H9 (cell line): Measurements from ENCODE around the gene PLEKHG3. TPM values are rescaled to one million over a fixed set of nuclear protein-coding genes. Genes with fewer than 3 reads are reported as not detected.

Experiments
- DNase-seq: peaks from one replicate; pipeline ENCODE4 v3.0.0-alpha.2; 2017
- H2AFZ ChIP-seq: one replicate; pipeline ENCODE4 v1.6.1; 2013; ENCODE audit warnings: mild to moderate bottlenecking, low read length, control low read depth, moderate library complexity
- H2AK5ac ChIP-seq: 2 replicates; pipeline ENCODE4 v1.6.1; 2013; ENCODE audit warnings: low read length, control low read depth, mixed read lengths; ENCODE audit not compliant: insufficient read length
- H2BK120ac ChIP-seq: one replicate; pipeline ENCODE4 v1.6.1; 2013; ENCODE audit warnings: low read depth, mild to moderate bottlenecking, low read length, control low read depth, inconsistent platforms; ENCODE audit not compliant: poor library complexity, severe bottlenecking
- H2BK12ac ChIP-seq: 2 replicates; pipeline ENCODE4 v1.6.1; 2013; ENCODE audit warnings: low read length, control low read depth, mixed read lengths, low read depth; ENCODE audit not compliant: insufficient read length
- H2BK15ac ChIP-seq: 2 replicates; pipeline ENCODE4 v1.6.1; 2013; ENCODE audit warnings: low read depth, low read length, control low read depth
- H2BK20ac ChIP-seq: one replicate; pipeline ENCODE4 v1.6.1; 2013; ENCODE audit warnings: low read depth, mild to moderate bottlenecking, low read length, control low read depth, inconsistent platforms; ENCODE audit not compliant: poor library complexity, severe bottlenecking
- H2BK5ac ChIP-seq: 2 replicates; pipeline ENCODE4 v1.6.1; 2013; ENCODE audit warnings: low read length, control low read depth, mixed read lengths; ENCODE audit not compliant: insufficient read length
- H3K14ac ChIP-seq: 2 replicates; pipeline ENCODE4 v1.6.1; 2013; ENCODE audit warnings: low read length, control low read depth; ENCODE audit not compliant: insufficient read depth
- H3K18ac ChIP-seq: 2 replicates; pipeline ENCODE4 v1.6.1; 2013; ENCODE audit warnings: low read depth, mild to moderate bottlenecking, mixed read lengths, low read length, control low read depth; ENCODE audit not compliant: insufficient read length
- H3K23ac ChIP-seq: 2 replicates; pipeline ENCODE4 v1.6.1; 2013; ENCODE audit warnings: low read length, control low read depth, mixed read lengths, low read depth; ENCODE audit not compliant: insufficient read length
- H3K23me2 ChIP-seq: 2 replicates; pipeline ENCODE4 v1.6.1; 2013; ENCODE audit warnings: low read depth, mild to moderate bottlenecking, mixed read lengths, low read length, control low read depth; ENCODE audit not compliant: insufficient read length, poor library complexity, severe bottlenecking
- H3K27ac ChIP-seq: 2 replicates; pipeline ENCODE4 v1.5.1; 2013; ENCODE audit warnings: low read length, control low read depth, mixed read lengths, low read depth; ENCODE audit not compliant: insufficient read length
- H3K27me3 ChIP-seq: 2 replicates; pipeline ENCODE4 v1.6.1; 2013; ENCODE audit warnings: low read length, control low read depth, inconsistent platforms; ENCODE audit not compliant: insufficient read depth
- H3K4ac ChIP-seq: 2 replicates; pipeline ENCODE4 v1.6.1; 2013; ENCODE audit warnings: low read depth, mild to moderate bottlenecking, control low read depth, inconsistent platforms, low read length, moderate library complexity
- H3K4me1 ChIP-seq: 2 replicates; pipeline ENCODE4 v1.6.1; 2013; ENCODE audit warnings: low read length, control low read depth, inconsistent platforms; ENCODE audit not compliant: insufficient read depth
- H3K4me2 ChIP-seq: 2 replicates; pipeline ENCODE4 v1.6.1; 2013; ENCODE audit warnings: low read length, control low read depth, mixed read lengths; ENCODE audit not compliant: insufficient read length, insufficient read depth
- H3K56ac ChIP-seq: 2 replicates; pipeline ENCODE4 v1.6.1; 2013; ENCODE audit warnings: low read depth, mild to moderate bottlenecking, mixed read lengths, low read length, control low read depth; ENCODE audit not compliant: insufficient read length
- H3K79me1 ChIP-seq: 2 replicates; pipeline ENCODE4 v1.6.1; 2013; ENCODE audit warnings: low read depth, mild to moderate bottlenecking, moderate library complexity, low read length, control low read depth, inconsistent platforms; ENCODE audit not compliant: insufficient read depth, poor library complexity, severe bottlenecking
- H3K79me2 ChIP-seq: 2 replicates; pipeline ENCODE4 v1.6.1; 2013; ENCODE audit warnings: low read length, control low read depth, inconsistent platforms; ENCODE audit not compliant: insufficient read depth
- H3K9ac ChIP-seq: 2 replicates; pipeline ENCODE4 v1.6.1; 2013; ENCODE audit warnings: low read length, control low read depth, mixed read lengths; ENCODE audit not compliant: insufficient read length; ENCODE audit errors: extremely low read depth
- H3K9me3 ChIP-seq: one replicate; pipeline ENCODE4 v1.6.1; 2013; ENCODE audit warnings: low read depth, low read length, inconsistent platforms; ENCODE audit not compliant: control insufficient read depth
- H3T11ph ChIP-seq: one replicate; pipeline ENCODE4 v1.6.1; 2013; ENCODE audit warnings: mild to moderate bottlenecking, low read length, control low read depth, inconsistent platforms
- H4K20me1 ChIP-seq: one replicate; pipeline ENCODE4 v1.6.1; 2013; ENCODE audit not compliant: control insufficient read depth, insufficient read length, insufficient read depth
- H4K5ac ChIP-seq: 2 replicates; pipeline ENCODE4 v1.6.1; 2013; ENCODE audit warnings: low read depth, mild to moderate bottlenecking, mixed read lengths, low read length, control low read depth; ENCODE audit not compliant: insufficient read length
- H4K8ac ChIP-seq: replicated peaks from 2 replicates; pipeline ENCODE4 v1.6.1; 2013; ENCODE audit warnings: low read length, control low read depth, mixed read lengths, low read depth; ENCODE audit not compliant: insufficient read length
- H4K91ac ChIP-seq: 2 replicates; pipeline ENCODE4 v1.6.1; 2013; ENCODE audit warnings: low read depth, mild to moderate bottlenecking, moderate library complexity, mixed read lengths, low read length, control low read depth; ENCODE audit not compliant: insufficient read length
- H3K27ac Mint-ChIP-seq, 3 experiments: 2 replicates in 2 of 3; 3 replicates in 1 of 3; pipeline ENCODE4 v1.8.0; 2020 to 2021; ENCODE audit warnings: mixed read lengths in 3 of 3, mild to moderate bottlenecking in 1 of 3, moderate library complexity in 1 of 3
- H3K27me3 Mint-ChIP-seq: 2 replicates; pipeline ENCODE4 v1.8.0; 2021; ENCODE audit warnings: low read depth, mild to moderate bottlenecking, moderate library complexity, mixed read lengths
- H3K36me3 Mint-ChIP-seq, 3 experiments: 2 replicates in 2 of 3; 3 replicates in 1 of 3; pipeline ENCODE4 v1.8.0; 2020 to 2021; ENCODE audit warnings: low read depth in 3 of 3, mixed read lengths in 3 of 3; ENCODE audit not compliant: insufficient read depth in 1 of 3
- H3K4me1 Mint-ChIP-seq, 2 experiments: 2 replicates each; pipeline ENCODE4 v1.8.0; 2020; ENCODE audit warnings: mixed read lengths in 2 of 2
- H3K4me3 Mint-ChIP-seq, 2 experiments: 2 replicates in 1 of 2; 3 replicates in 1 of 2; pipeline ENCODE4 v1.8.0; 2020 to 2021; ENCODE audit warnings: mild to moderate bottlenecking in 2 of 2, mixed read lengths in 2 of 2, moderate library complexity in 1 of 2
- H3K9me3 Mint-ChIP-seq, 2 experiments: 2 replicates in 1 of 2; 3 replicates in 1 of 2; pipeline ENCODE4 v1.8.0; 2020; ENCODE audit warnings: mild to moderate bottlenecking in 2 of 2, mixed read lengths in 2 of 2, moderate library complexity in 1 of 2
- CTCF ChIP-seq: fragments of 200-600 bp; sonication (generic); conservative IDR thresholded peaks from 3 replicates; pipeline ENCODE4 v1.8.0; 2021; ENCODE audit warnings: antibody characterized with exemption, mild to moderate bottlenecking
- WGBS: extraction: QIAGEN DNeasy Blood & Tissue Kit; methylation state at CpG from one replicate; pipeline ENCODE4 v1.1.7; 2013; ENCODE audit warnings: missing lambda C conversion rate, low lambda C conversion rate, mixed read lengths; ENCODE audit not compliant: insufficient read length; ENCODE audit errors: extremely low coverage; 5-methylcytosine and 5-hydroxymethylcytosine counted together
- total RNA-seq: library from RNA; stranded (reverse); gene quantifications from 2 replicates; pipeline ENCODE4 v1.2.1, GENCODE V29; 2021

Gene PLEKHG3
- total RNA-seq, 1 experiment from 2014 or later = 48.5 TPM

DNA sequence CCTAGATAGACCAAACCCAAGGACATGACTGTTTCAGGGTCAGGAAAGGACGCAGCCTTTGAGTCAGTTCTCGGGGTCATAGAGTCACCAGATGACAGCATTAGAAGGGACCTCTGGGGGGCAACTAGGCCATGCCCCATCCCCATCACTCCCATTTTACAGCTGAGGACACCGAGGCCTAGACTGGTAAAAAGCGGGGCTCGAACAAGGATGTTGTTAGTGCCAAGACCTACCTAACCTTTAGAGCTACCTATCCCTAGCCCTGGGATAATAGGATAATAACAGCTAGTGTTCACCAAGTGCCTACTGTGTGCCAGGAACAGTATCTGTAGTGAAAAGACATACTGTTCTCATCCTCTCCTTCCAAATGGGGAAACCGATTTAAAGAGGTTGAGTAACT, 48.7 kb downstream of the PLEKHG3 start:
- Histone ChIP-seq H3K27me3 (no peaks in the 10 kb centered on the region), H2AFZ (no peak overlapping the region), H3T11ph (no peak overlapping the region), H3K23ac (no peak overlapping the region), H3K9me3 (no peaks in the 10 kb centered on the region), H3K4ac (no peak overlapping the region), H3K23me2 (no peaks in the 10 kb centered on the region), H2BK120ac (no peak overlapping the region), H3K9ac (no peak overlapping the region), H2BK12ac (no peak overlapping the region), H3K18ac (no peak overlapping the region), H3K4me1 (peaks cover 3% of the 10 kb centered on the region; the same call in 1 of the 2 replicates), H3K27ac (no peak overlapping the region), H2BK5ac (no peak overlapping the region), H2BK15ac (no peak overlapping the region), H3K14ac (no peak overlapping the region), H4K8ac (no peak overlapping the region), H3K4me2 (no peak overlapping the region), H4K5ac (no peak overlapping the region), H3K79me2 (no peaks in the 10 kb centered on the region), H3K56ac (no peak overlapping the region), H3K79me1 (no peaks in the 10 kb centered on the region), H2AK5ac (no peak overlapping the region), H2BK20ac (no peak overlapping the region), H4K20me1 (no peaks in the 10 kb centered on the region), H4K91ac (no peak overlapping the region)
- Mint-ChIP-seq H3K27me3 (peaks cover 13% of the 10 kb centered on the region; the same call in 1 of the 2 replicates), H3K27ac (no peak overlapping the region), H3K4me3 (no peak overlapping the region), H3K9me3 (peaks cover 2 to 3% of the 10 kb centered on the region in 2 experiments; a peak in 3 of 5 replicates), H3K36me3 (peaks cover under 1 to 1% (median 1%) of the 10 kb centered on the region in 3 experiments; a peak in 4 of 7 replicates), H3K4me1 (peaks cover 7 to 10% of the 10 kb centered on the region in 2 experiments)
- TF ChIP-seq CTCF = no peak
- no peak for DNase-seq
- no CpG with 5 or more reads among the region's 6 CpGs for WGBS
